ENCODE measurements around the gene CAMTA1. TPM values are rescaled to one million over a fixed set of nuclear protein-coding genes. Genes with fewer than 3 reads are reported as not detected.

CAMTA1 gene
- total RNA-seq, 1 donor from 2014 or later: 99.0 TPM

DNA sequence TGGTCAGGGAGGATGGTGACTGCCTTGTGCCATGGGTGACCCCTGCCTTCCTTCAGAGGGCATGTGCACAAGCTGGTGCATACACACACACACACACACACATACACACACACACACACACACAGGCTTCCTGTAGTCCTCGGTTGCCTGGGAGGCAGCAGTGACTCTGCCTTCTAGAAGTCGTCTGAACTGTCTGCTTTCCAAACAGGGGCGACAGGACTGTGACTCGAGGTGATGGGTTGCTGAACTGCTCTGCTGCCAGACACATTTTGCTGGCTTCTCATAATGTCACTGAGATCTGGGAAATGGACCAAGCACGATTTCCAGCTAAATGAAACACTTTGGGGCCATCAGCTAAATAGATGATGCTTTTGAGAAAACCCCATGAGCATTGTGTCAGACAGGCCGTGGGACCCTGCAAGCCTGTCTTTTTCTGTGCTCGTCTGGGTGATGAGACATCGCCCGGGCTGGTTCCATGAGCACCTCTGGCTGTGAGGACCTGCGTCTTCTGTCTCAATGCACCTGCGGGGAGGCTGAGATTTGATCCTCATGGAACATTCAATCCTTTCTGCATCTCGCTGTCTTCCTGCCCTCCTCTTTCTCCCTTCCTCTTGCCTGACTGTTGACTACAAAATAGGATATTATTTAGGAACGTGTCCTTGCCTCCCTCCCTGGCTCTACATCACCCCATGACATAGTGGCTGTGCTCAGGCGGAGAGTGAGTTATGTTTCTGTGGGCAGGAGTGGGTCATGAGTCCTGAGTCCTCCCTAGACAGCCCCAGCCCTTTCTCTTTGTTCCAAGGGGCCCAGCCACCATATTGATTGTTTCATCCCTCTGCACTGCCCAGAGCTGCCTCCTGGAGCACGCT lies 436.8 kb downstream of the CAMTA1 start:
- Mint-ChIP-seq H3K36me3 (ENCODE audit: insufficient read depth) (no peaks in the 10 kb centered on the region), H3K4me1 (ENCODE audit: low read depth) (no peaks in the 10 kb centered on the region), H3K9me3 (ENCODE audit: low read depth) (no peaks in the 10 kb centered on the region), H3K27me3 (peaks cover 11% of the 10 kb centered on the region), H3K4me3 (ENCODE audit: low read depth) (no peak overlapping the region), H3K27ac (no peak overlapping the region)
- TF ChIP-seq, protein P1, sequence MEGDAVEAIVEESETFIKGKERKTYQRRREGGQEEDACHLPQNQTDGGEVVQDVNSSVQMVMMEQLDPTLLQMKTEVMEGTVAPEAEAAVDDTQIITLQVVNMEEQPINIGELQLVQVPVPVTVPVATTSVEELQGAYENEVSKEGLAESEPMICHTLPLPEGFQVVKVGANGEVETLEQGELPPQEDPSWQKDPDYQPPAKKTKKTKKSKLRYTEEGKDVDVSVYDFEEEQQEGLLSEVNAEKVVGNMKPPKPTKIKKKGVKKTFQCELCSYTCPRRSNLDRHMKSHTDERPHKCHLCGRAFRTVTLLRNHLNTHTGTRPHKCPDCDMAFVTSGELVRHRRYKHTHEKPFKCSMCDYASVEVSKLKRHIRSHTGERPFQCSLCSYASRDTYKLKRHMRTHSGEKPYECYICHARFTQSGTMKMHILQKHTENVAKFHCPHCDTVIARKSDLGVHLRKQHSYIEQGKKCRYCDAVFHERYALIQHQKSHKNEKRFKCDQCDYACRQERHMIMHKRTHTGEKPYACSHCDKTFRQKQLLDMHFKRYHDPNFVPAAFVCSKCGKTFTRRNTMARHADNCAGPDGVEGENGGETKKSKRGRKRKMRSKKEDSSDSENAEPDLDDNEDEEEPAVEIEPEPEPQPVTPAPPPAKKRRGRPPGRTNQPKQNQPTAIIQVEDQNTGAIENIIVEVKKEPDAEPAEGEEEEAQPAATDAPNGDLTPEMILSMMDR (IDR thresholded peaks at IDR 0.05; ENCODE audit: unreplicated experiment): no peak
- DNase-seq (ENCODE audit: low spot score, unreplicated experiment): no peak

DNA sequence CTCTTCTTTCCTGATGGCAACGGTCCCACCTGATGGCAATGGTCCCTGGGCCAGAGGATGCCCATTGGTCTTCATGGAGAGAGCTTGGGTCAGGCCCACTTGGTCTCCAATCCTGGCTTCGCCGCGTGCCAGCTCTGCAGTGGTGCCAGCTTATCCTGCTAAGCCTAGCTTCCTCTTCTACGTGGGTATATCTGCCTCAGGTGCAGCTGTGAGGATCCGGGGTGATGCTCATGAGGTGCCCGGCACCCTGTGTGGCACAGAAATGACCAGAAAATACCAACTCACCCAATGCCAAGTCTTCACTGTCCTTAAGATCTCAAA lies 437.4 kb downstream of the CAMTA1 start:
- Mint-ChIP-seq H3K27ac (no peak overlapping the region), H3K4me3 (ENCODE audit: low read depth) (no peak overlapping the region), H3K4me1 (ENCODE audit: low read depth) (no peaks in the 10 kb centered on the region), H3K36me3 (ENCODE audit: insufficient read depth) (no peaks in the 10 kb centered on the region), H3K27me3 (peaks cover 10% of the 10 kb centered on the region), H3K9me3 (ENCODE audit: low read depth) (no peaks in the 10 kb centered on the region)
- TF ChIP-seq, protein P1 (IDR thresholded peaks at IDR 0.05; ENCODE audit: unreplicated experiment): no peak
- no peak for DNase-seq (ENCODE audit: low spot score, unreplicated experiment)

DNA sequence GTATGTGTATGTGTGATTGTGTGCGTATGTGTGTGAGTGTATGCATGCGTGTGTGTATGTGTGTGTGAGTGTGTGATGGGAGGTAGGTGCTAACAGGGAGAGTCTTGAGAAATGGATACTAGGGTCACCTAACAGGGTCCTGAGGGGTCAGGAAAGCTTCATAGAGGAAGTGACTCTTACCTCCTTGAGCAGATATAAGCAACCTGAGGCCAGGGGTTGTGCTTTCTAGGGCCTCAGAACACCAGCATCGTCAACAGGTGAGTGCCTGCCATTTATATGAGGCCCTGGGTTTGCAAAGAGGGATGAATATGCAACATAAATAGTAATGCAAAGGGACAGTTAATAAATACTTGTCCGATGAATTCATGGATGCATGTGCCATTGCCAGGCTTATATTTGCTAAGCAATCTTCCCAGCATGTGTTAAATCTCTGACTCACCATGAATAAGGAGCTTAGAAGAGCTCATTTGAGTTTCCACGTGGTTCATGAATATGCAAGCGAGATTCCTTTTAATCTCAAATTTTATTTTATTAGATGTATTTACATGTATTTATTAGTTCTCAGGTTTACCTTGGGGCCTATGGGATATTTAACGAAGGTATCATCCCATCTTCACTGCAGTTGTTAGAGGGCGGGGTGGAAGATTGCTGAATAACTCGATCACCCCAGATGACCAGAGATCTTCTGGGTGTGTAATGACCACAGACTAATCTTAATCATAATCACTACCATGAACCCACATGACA lies 438.3 kb downstream of the CAMTA1 start:
- Mint-ChIP-seq H3K27me3 (peaks cover 7% of the 10 kb centered on the region), H3K4me1 (ENCODE audit: low read depth) (no peaks in the 10 kb centered on the region), H3K36me3 (ENCODE audit: insufficient read depth) (no peaks in the 10 kb centered on the region), H3K27ac (no peak overlapping the region), H3K4me3 (ENCODE audit: low read depth) (no peak overlapping the region), H3K9me3 (ENCODE audit: low read depth) (no peaks in the 10 kb centered on the region)
- no peak for DNase-seq (ENCODE audit: low spot score, unreplicated experiment)
- TF ChIP-seq, protein P1 (IDR thresholded peaks at IDR 0.05; ENCODE audit: unreplicated experiment): no peak

DNA sequence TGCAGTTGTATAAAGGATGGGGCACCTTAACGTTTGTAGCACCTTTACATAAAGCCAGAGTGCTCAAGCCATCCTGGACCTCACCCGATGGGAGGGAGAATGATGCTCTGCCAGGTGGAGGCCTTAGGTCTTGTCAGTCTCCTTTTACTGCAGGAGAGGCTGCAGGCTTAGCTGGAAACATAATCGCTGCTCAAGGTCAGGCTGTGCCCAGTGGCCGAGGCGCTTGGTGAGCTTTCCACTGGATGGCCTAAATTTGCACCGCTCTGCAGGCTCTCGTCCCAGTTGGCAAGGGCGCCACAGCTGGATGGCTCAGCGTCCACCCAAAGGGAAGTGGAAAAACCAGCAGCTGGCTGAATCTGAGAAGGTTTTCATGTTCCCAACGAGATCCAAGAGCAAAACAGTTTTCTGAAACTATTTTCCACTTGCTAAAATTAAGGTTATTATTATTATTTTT lies 438.9 kb downstream of the CAMTA1 start:
- Mint-ChIP-seq H3K27me3 (peaks cover 2% of the 10 kb centered on the region), H3K36me3 (ENCODE audit: insufficient read depth) (no peaks in the 10 kb centered on the region), H3K4me3 (ENCODE audit: low read depth) (no peak overlapping the region), H3K27ac (no peak overlapping the region), H3K9me3 (ENCODE audit: low read depth) (no peaks in the 10 kb centered on the region), H3K4me1 (ENCODE audit: low read depth) (no peaks in the 10 kb centered on the region)
- no peak for DNase-seq (ENCODE audit: low spot score, unreplicated experiment)
- TF ChIP-seq, protein P1 (IDR thresholded peaks at IDR 0.05; ENCODE audit: unreplicated experiment): no peak

DNA sequence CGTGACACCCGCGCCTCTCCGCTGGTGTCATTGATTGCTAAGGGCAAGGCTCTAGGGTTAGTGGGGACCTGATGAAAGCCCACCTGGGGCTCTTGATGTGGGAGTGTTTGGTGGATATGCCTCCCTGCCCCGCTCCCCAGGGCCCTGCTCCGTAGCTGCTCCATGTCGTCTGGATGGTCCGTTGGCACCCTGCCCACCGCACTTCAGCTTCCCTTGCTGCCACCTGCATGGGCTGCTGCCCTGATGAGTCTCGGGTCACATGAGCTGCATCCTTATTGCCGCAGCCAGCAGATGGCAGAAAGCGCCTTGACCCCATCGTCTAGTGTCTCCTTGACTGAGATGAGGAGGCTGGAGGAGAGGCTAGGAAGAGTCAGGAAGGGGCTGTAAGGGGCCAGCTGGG lies 439.4 kb downstream of the CAMTA1 start:
- Mint-ChIP-seq H3K4me1 (ENCODE audit: low read depth) (no peaks in the 10 kb centered on the region), H3K4me3 (ENCODE audit: low read depth) (no peak overlapping the region), H3K36me3 (ENCODE audit: insufficient read depth) (no peaks in the 10 kb centered on the region), H3K9me3 (ENCODE audit: low read depth) (no peaks in the 10 kb centered on the region), H3K27me3 (peaks cover 2% of the 10 kb centered on the region), H3K27ac (no peak overlapping the region)
- TF ChIP-seq, protein P1 (IDR thresholded peaks at IDR 0.05; ENCODE audit: unreplicated experiment): no peak
- no peak for DNase-seq (ENCODE audit: low spot score, unreplicated experiment)

Measured in progenitor cell of endocrine pancreas (in vitro differentiated cells).